DMS79 (cell line): ENCODE measurements around the gene RHPN2.
"Not testable (repeated sequence)": the region's sequence is repeated elsewhere in the genome, so short reads cannot be mapped to it uniquely, and the experiment has no call there.

ENCODE experiments used
- DNase-seq: peaks from one replicate; lab custom pipeline; 2025; lab: John Stamatoyannopoulos, UW

RHPN2 gene

DNA sequence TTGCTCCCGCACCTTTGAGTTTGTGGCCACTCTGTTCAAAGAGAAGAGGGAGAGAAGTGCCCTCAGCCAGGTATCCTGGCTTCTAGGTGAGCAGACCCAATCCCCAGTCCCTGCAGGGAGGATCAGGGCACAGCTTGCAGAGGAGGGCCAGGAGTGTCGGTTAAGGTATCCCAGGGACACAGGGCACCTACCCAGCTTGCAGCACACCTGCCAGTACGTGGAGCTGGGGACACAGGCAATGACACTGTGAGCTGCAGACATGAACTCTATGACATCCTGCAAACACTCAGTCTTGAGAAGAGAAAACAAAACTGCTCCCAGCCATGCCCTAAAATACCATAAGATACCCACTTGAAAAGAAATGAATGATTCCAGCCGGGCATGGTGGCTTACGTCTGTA, 38.1 kb downstream of the RHPN2 start:
- not testable (repeated sequence) for DNase-seq

GRCh38 chr19:33025468-33026238, 39.0 kb downstream of the RHPN2 start:
- not testable (repeated sequence) for DNase-seq

DNA sequence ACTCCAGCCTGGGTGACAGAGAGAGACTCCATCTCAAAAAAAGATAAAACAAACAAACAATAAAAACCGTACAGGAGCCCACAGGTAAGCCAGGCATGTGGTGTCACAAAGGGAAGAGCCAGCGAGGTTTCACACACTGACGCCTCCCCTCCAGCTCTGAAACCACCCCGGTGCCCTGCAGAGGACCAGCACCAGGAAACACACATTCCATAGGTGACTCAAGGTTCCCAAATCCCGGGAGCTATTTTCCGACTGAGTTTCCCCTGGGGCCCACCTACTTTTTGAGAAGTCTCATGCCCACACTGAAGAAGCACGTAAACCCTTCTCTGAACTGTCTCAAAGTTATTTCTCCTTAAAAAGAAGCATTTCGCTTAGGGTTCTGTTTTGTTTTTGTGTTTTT, 40.3 kb downstream of the RHPN2 start:
- DNase-seq, result no peak

- DNase-seq, result no peak
These were observed 42.1 kb downstream of the RHPN2 start for GRCh38 chr19:33022472-33023116.

DNA sequence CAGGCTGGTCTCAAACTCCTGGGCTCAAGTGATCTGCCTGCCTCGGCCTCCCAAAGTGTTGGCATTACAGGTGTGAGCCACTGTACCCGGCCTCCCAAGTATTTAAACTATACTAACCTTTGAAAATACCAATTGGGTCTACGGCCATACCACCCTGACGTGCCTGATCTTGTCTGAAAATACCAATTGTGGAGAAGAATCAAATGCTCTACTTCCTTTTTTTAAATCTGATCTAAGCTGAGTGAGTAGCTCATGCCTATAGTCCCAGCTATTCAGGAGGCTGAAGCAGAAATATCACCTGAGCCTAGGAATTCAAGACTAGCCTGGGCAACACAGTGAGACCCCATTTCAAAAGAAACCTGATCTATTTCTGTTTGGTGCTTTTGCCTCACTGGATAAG, 53.8 kb downstream of the RHPN2 start:
- not testable (repeated sequence) for DNase-seq

DNA sequence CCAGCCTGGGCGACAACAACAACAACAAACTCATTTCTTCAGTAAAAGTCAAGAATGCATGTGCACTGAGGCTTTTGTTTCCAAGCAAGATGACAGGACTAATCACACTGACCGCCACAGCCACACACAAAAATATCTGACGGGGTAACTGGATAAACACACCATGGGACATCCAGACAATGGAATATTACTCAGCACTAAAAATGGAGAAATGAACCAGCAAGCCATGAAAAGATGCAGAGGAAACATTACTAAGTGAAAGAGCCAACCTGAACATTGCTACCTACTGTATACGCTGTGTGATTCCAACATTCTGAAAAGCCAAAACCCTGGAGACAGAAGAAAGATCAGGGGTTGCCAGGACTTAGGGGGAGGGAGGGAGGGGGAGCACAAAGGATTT, 56.0 kb downstream of the RHPN2 start:
- DNase-seq, result no peak

GRCh38 chr19:33005440-33005839, 59.2 kb downstream of the RHPN2 start:
- peak; percentile 52 for DNase-seq

- peak; percentile 1 for DNase-seq
These were observed 61.2 kb downstream of the RHPN2 start for GRCh38 chr19:33003424-33004024.

- peak; percentile 68 for DNase-seq
These were observed 62.4 kb downstream of the RHPN2 start for GRCh38 chr19:33002126-33002865.

- DNase-seq, result no peak
These were observed 63.8 kb downstream of the RHPN2 start for GRCh38 chr19:33000910-33001309.

GRCh38 chr19:33000510-33000909, 64.2 kb downstream of the RHPN2 start:
- no peak for DNase-seq

GRCh38 chr19:32998722-32999121, 66.0 kb downstream of the RHPN2 start:
- no peak for DNase-seq

GRCh38 chr19:32997716-32998355, 66.9 kb downstream of the RHPN2 start:
- no peak for DNase-seq

DNA sequence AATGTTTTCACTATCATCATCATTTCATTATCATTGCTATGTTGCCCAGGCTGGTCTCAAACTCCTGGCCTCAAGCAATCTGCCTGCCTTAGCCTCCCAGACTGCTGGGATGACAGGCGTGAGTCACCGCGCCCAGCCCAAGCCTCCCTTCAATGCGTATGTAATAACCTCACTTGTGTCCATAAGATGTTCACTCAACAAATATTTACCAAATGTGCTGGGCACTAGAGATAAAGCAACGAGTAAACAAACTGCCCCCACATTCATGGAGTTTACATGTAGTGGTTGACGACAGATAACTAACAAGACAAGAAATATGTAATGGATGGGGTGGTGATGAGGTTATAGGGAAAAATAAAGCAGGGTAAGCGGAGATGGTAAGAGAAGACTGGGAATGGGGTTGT, 67.6 kb downstream of the RHPN2 start:
- DNase-seq, result not testable (repeated sequence)

DNA sequence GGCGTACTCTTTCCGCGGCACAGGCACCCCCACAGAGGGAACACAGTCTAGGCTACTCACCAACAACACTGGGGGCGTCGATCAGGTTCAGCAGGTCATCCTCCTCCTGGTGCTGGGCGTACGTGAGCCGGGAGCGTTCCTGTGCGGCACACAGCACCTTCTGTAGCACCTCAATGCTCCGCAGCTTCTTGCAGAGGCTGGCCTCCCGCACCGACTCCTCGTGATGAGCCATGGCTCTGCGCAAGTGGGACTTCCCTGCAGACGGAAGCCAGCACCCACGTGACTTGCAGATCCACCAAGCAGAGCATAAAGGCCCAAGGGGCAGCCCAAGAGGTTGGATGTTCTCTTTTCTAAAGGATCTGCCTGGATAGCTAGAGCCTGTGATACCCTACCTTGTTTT, 68.7 kb downstream of the RHPN2 start:
- DNase-seq, result not testable (repeated sequence)

- DNase-seq, result no peak
These were observed 76.0 kb downstream of the RHPN2 start for GRCh38 chr19:32988724-32989123.

DNA sequence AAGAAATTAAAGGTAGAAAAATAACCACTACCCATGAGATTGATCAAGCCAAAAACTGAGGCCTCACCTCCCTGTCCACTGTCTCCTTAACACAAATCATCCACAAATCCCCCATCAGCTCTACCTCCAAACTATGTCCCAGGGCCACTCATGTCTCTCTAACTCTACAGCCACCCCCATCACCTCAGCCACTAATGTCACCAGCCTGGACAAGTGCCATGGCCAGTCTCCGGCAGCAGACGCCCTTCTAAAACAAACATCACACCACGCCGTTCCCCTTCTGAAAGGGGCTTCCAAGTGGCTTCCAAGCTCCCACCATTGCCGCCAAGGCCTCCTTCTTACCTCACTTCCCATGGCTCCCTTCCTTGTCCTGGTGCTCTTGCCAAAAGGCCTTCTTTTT, 76.4 kb downstream of the RHPN2 start:
- DNase-seq, result not testable (repeated sequence)

- not testable (repeated sequence) for DNase-seq
These were observed 82.2 kb downstream of the RHPN2 start for GRCh38 chr19:32982488-32982887.

DNA sequence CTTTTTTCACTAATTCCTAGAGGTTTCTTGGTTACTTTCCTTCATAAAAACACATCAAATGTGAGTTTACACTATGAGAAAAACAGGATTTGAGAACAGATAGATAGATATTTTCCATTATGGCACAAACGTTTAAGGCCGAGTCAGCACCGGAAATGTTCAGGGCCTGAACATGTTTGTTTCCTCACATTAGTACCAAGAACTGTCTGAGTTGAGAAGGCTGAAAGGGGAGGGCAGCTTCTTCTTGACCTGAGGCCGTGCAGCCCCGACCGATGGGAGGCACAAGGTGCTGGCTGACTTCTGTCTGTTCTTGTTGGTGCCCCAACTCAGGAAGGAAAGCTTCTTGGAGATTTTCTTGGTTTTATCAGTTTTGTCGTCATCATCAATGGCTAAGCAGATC, 84.9 kb downstream of the RHPN2 start:
- DNase-seq, result not testable (repeated sequence)

DNA sequence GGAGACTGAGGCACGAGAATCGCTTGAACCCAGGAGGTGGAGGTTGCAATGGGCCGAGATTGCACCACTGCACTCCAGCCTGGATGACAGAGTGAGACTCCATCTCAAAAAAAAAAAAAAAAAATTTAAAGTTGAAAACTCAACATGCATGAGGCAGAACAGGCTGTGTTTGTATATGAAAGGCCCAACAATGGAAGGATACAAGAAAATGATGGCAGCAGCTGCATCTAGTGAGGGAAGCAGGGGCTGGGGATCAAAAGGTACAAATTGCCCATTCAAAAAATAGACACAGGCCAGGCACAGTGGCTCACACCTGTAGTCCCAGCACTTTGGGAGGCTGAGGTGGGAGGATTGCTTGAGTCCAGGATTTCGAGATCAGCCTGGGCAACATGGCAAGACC, 86.9 kb downstream of the RHPN2 start:
- not testable (repeated sequence) for DNase-seq

DNA sequence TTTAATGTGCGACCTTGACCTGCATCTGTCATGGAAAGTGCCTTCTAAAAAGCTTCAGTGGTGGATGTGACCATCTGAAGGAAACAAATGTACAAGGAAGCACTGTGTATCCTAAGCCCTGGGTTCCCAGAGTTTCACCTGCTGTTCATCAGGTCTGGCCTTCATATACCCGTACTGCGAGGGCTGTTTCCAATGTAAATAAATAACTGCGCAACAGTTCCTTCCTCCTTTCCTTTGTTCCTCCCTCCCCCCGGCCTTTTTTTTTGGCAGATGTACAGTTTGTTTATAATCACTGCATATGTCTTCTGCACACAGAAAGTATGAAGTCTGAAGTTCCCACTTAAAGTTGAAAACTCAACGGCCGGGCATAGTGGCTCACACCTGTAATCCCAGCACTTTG, 87.4 kb downstream of the RHPN2 start:
- no peak for DNase-seq

GRCh38 chr19:32976223-32976805, 88.4 kb downstream of the RHPN2 start:
- peak; percentile 48 for DNase-seq
